ENCODE measurements around the gene SP140L.

Gene SP140L

DNA sequence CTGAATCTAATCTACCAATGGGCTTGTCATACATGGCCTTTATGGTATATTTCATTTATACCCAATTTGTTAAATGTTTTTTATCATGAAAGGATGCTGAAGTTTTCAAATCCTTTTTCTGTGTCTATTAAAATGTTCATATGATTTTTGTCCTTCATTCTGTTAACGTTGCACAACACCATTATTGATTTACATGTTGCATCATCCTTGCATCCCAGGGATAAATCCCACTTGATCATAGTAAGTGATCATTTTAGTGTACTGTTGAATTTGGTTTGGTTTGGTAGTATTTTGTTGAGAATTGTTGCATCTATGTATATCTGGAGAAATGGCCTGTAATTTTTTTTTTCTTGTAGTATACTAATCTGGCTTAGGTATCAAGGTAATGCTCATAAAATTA, 98.4 kb downstream of the SP140L start:
- peaks cover 93% of the 10 kb centered on the region for H3K79me2 ChIP-seq (ENCODE audit: low read length)
- H3K27ac ChIP-seq (ENCODE audit: low read length), result no peak overlapping the region
- no peak overlapping the region for H3K4me2 ChIP-seq (ENCODE audit: low read length)
- peaks cover 53% of the 10 kb centered on the region for H4K20me1 ChIP-seq (ENCODE audit: insufficient read depth, low read length)
- H3K27me3 ChIP-seq (ENCODE audit: low read depth, low read length), result no peaks in the 10 kb centered on the region
- no peak overlapping the region for H3K4me3 ChIP-seq (ENCODE audit: low read length)
- no peak overlapping the region for H2AFZ ChIP-seq (ENCODE audit: low read depth, low read length)
- peaks cover 8% of the 10 kb centered on the region; the same call in 1 of the 2 replicates for H3K9me3 ChIP-seq (ENCODE audit: insufficient read depth, low read length)
- TF ChIP-seq, protein P1, sequence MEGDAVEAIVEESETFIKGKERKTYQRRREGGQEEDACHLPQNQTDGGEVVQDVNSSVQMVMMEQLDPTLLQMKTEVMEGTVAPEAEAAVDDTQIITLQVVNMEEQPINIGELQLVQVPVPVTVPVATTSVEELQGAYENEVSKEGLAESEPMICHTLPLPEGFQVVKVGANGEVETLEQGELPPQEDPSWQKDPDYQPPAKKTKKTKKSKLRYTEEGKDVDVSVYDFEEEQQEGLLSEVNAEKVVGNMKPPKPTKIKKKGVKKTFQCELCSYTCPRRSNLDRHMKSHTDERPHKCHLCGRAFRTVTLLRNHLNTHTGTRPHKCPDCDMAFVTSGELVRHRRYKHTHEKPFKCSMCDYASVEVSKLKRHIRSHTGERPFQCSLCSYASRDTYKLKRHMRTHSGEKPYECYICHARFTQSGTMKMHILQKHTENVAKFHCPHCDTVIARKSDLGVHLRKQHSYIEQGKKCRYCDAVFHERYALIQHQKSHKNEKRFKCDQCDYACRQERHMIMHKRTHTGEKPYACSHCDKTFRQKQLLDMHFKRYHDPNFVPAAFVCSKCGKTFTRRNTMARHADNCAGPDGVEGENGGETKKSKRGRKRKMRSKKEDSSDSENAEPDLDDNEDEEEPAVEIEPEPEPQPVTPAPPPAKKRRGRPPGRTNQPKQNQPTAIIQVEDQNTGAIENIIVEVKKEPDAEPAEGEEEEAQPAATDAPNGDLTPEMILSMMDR (IDR thresholded peaks at IDR 0.05; ENCODE audit: low read depth, low read length), result no peak
- no peak for TF ChIP-seq EZH2phosphoT487 (IDR thresholded peaks at IDR 0.05; ENCODE audit: low read depth)
- H3K9ac ChIP-seq (ENCODE audit: low read length), result no peak overlapping the region
- H3K36me3 ChIP-seq (replicated peaks; ENCODE audit: low read depth, low read length), result peaks cover 60% of the 10 kb centered on the region
- no peaks in the 10 kb centered on the region for H3K4me1 ChIP-seq (ENCODE audit: low read length)

DNA sequence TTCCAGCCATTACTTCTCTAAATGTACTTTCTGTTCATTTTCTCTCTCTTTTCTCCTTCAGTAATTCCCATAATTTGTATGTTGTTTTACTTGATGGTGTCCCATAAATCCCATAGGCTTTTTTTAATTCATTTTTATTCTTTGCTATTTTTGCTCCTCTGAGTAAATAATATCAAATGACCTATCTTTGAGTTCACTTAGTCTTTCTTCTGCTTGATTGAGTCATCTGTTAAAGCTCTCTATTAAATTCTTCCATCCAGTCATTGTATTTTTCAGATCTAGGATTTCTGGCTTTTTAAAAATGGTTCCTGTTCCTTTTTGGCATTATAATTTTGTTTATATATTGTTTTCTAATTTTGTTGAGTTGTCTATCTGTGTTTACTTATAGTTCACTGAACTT, 102.5 kb downstream of the SP140L start:
- H3K9me3 ChIP-seq (ENCODE audit: insufficient read depth, low read length), result peaks cover 8% of the 10 kb centered on the region; the same call in 1 of the 2 replicates
- H3K4me1 ChIP-seq (ENCODE audit: low read length), result peaks cover 11% of the 10 kb centered on the region
- H3K79me2 ChIP-seq (ENCODE audit: low read length), result peaks cover 94% of the 10 kb centered on the region
- no peak overlapping the region for H3K9ac ChIP-seq (ENCODE audit: low read length)
- no peak overlapping the region for H2AFZ ChIP-seq (ENCODE audit: low read depth, low read length)
- H3K36me3 ChIP-seq (replicated peaks; ENCODE audit: low read depth, low read length), result peaks cover 71% of the 10 kb centered on the region
- TF ChIP-seq, protein P1 (IDR thresholded peaks at IDR 0.05; ENCODE audit: low read depth, low read length), result no peak
- no peak for TF ChIP-seq EZH2phosphoT487 (IDR thresholded peaks at IDR 0.05; ENCODE audit: low read depth)
- no peak overlapping the region for H3K27ac ChIP-seq (ENCODE audit: low read length)
- H3K4me3 ChIP-seq (ENCODE audit: low read length), result no peak overlapping the region
- H3K4me2 ChIP-seq (ENCODE audit: low read length), result no peak overlapping the region
- H3K27me3 ChIP-seq (ENCODE audit: low read depth, low read length), result no peaks in the 10 kb centered on the region
- H4K20me1 ChIP-seq (ENCODE audit: insufficient read depth, low read length), result peaks cover 42% of the 10 kb centered on the region

DNA sequence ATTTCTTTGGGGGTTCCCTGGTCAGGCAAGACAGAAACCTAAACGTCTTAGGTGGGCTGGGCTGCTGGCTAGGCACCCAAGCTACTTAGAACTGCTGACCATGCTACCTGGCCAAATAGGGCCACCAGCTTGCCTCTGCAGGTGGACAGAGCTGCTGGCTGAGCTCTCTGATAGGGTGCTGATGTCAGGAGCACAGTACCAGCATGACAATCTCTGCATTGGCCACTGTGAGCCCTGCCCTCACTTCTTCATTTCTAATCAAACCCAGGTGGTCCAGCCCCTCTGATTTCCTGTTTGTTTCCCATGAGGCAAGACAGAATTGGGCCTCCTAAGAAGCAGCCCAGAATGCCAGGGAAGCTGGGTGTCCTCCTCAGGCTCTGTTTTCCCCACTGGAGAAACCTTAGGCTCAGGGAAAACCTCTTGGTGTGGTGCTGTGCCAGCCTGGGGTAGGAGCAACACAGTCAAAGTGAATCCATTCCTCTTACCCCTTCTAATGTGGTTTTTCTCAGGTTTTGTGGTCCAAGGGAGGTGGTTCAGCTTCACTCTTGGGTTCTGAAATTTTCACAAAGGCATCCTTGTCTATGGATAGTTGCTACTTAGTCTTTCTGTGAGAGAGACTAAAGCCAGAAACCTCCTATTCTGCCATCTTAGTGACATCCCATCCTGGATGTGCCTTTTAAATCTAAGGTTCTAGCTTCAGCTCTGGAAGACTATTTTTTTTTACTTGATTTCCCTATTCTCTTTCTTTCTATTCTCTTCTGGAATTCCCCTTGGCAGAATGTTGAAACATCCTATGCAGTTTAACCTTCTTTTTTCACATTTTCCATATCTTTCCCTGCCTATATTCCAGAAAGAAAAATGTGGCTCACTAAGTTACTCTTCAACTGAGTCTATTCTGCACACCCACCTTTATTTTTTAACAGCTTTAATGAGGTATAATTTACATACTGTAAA, 104.2 kb downstream of the SP140L start:
- H2AFZ ChIP-seq (ENCODE audit: low read depth, low read length), result no peak overlapping the region
- H3K4me2 ChIP-seq (ENCODE audit: low read length), result no peak overlapping the region
- peaks cover 8% of the 10 kb centered on the region; the same call in 1 of the 2 replicates for H3K9me3 ChIP-seq (ENCODE audit: insufficient read depth, low read length)
- H3K27ac ChIP-seq (ENCODE audit: low read length), result no peak overlapping the region
- H3K9ac ChIP-seq (ENCODE audit: low read length), result no peak overlapping the region
- peaks cover 28% of the 10 kb centered on the region for H4K20me1 ChIP-seq (ENCODE audit: insufficient read depth, low read length)
- H3K4me3 ChIP-seq (ENCODE audit: low read length), result no peak overlapping the region
- peaks cover 65% of the 10 kb centered on the region for H3K36me3 ChIP-seq (replicated peaks; ENCODE audit: low read depth, low read length)
- H3K79me2 ChIP-seq (ENCODE audit: low read length), result peaks cover 92% of the 10 kb centered on the region
- TF ChIP-seq, protein P1 (IDR thresholded peaks at IDR 0.05; ENCODE audit: low read depth, low read length), result no peak
- TF ChIP-seq EZH2phosphoT487 (IDR thresholded peaks at IDR 0.05; ENCODE audit: low read depth), result no peak
- no peaks in the 10 kb centered on the region for H3K27me3 ChIP-seq (ENCODE audit: low read depth, low read length)
- peaks cover 11% of the 10 kb centered on the region for H3K4me1 ChIP-seq (ENCODE audit: low read length)

DNA sequence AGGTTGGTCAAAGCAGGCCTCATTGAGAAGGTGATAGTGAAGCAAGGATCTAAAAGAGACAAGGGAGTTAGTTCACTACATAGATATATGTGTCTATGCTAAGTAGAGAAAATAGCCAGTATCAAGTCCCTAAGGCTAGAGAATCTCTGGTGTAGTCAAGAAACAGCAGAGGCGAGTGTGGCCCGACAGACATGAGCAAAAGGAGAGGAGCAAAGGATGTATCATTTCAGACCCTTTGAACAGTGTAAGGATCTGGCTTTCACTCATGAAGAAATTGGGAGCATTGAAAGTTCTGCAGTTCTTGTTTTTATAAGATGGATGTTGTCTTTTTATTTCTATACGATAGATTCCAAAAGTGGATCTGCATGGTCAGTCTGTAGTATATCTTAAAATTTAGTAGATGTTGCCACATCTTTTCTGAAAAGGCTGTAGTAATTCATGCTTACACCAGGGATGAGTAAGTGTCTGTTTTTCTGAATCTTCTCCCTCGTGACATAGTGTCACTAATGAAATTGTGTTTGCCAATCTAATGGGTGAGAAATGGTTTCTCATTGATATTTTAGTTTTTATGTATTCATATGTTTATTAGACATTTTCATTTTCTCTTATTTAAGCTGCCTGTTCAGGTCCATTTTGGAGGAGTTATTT, 107.8 kb downstream of the SP140L start:
- Histone ChIP-seq H3K27me3 (ENCODE audit: low read depth, low read length) (no peaks in the 10 kb centered on the region), H3K9me3 (ENCODE audit: insufficient read depth, low read length) (peaks cover 2% of the 10 kb centered on the region; the same call in 1 of the 2 replicates), H3K36me3 (replicated peaks; ENCODE audit: low read depth, low read length) (peaks cover 61% of the 10 kb centered on the region), H3K4me1 (ENCODE audit: low read length) (peaks cover 18% of the 10 kb centered on the region), H2AFZ (ENCODE audit: low read depth, low read length) (no peak overlapping the region), H4K20me1 (ENCODE audit: insufficient read depth, low read length) (peaks cover 20% of the 10 kb centered on the region), H3K4me2 (ENCODE audit: low read length) (no peak overlapping the region), H3K9ac (ENCODE audit: low read length) (no peak overlapping the region), H3K79me2 (ENCODE audit: low read length) (peaks cover 88% of the 10 kb centered on the region), H3K27ac (ENCODE audit: low read length) (no peak overlapping the region), H3K4me3 (ENCODE audit: low read length) (no peak overlapping the region)
- TF ChIP-seq, protein P1 (IDR thresholded peaks at IDR 0.05; ENCODE audit: low read depth, low read length), result no peak
- no peak for TF ChIP-seq EZH2phosphoT487 (IDR thresholded peaks at IDR 0.05; ENCODE audit: low read depth)

All from OCI-LY3 (cell line).